Endothelial cell of umbilical vein (primary cell): ENCODE data around the gene TSPO. TPM values are rescaled to one million over a fixed set of nuclear protein-coding genes. Genes with fewer than 3 reads are reported as not detected.

Experiments
- BruUV-seq: library from RNA; stranded (reverse); fragments of 400-500 nt; replicated peaks from 2 replicates; lab custom pipeline; 2021; lab: Mats Ljungman, UMichigan
- CTCF ChIA-PET: fragments of 300-600, 350-600 bp; sonication (Branson Sonifier 250); formaldehyde crosslinking; loops from one replicate; lab custom pipeline; 2021; ENCODE audit warnings: antibody characterized with exemption, inconsistent platforms; lab: Charles Lee
- POLR2A ChIA-PET: fragments of 300-600, 350-600 bp; sonication (Branson Sonifier 250); formaldehyde crosslinking; loops from one replicate; lab custom pipeline; 2021; ENCODE audit warnings: antibody characterized with exemption, inconsistent platforms; lab: Charles Lee
- DNase-seq: peaks from one replicate; pipeline ENCODE4 v3.0.0-alpha.2; 2011; ENCODE audit warnings: low read depth, low spot score
- FAIRE-seq: peaks from 2 replicates; lab custom pipeline; 2011; peaks lifted over from hg19 to GRCh38; lab: Jason Lieb, UNC
- H2AFZ ChIP-seq: 2 replicates; pipeline ENCODE4 v1.6.0; 2012; ENCODE audit warnings: low read depth, low read length, control low read depth, inconsistent platforms
- H3K27ac ChIP-seq: 2 replicates; pipeline ENCODE4 v1.5.1; 2011; ENCODE audit warnings: low read depth, mild to moderate bottlenecking, control low read depth, low read length, moderate library complexity; ENCODE audit not compliant: insufficient read depth
- H3K27me3 ChIP-seq, 2 experiments: 2 replicates each; pipeline versions ENCODE4 v1.6.0 to v1.6.1; 2011; ENCODE audit warnings: low read length in 2 of 2, mixed read lengths in 1 of 2; ENCODE audit not compliant: control insufficient read depth in 2 of 2, insufficient read depth in 2 of 2
- H3K36me3 ChIP-seq, 2 experiments: 2 replicates in 1 of 2; 3 replicates in 1 of 2; pipeline ENCODE4 v1.5.1; 2011; ENCODE audit warnings: low read length in 2 of 2, mild to moderate bottlenecking in 1 of 2, moderate library complexity in 1 of 2; ENCODE audit not compliant: control insufficient read depth in 2 of 2, insufficient read depth in 2 of 2; ENCODE audit errors: extremely low read depth in 1 of 2
- H3K4me1 ChIP-seq: 3 replicates; pipeline ENCODE4 v1.5.1; 2011; ENCODE audit warnings: mild to moderate bottlenecking, low read length; ENCODE audit not compliant: control insufficient read depth, insufficient read depth; ENCODE audit errors: extremely low read depth
- H3K4me2 ChIP-seq: 2 replicates; pipeline ENCODE4 v1.6.1; 2011; ENCODE audit warnings: low read length, control low read depth, mixed read lengths; ENCODE audit not compliant: insufficient read depth
- H3K4me3 ChIP-seq, 3 experiments: fragments of 200-600 bp in 1 of 3; sonication (generic), shearing (Covaris generic) in 1 of 3; replicated peaks in 1 of 3; 2 replicates each; pipeline ENCODE4 v1.5.1; 2011 to 2016; ENCODE audit warnings: control low read depth in 3 of 3, low read length in 3 of 3, mild to moderate bottlenecking in 2 of 3, inconsistent platforms in 1 of 3, low read depth in 1 of 3, moderate library complexity in 1 of 3; ENCODE audit not compliant: insufficient read depth in 1 of 3
- H3K79me2 ChIP-seq: 2 replicates; pipeline ENCODE4 v1.6.0; 2012; ENCODE audit warnings: low read length, inconsistent platforms; ENCODE audit not compliant: control insufficient read depth, insufficient read depth
- H3K9ac ChIP-seq: replicated peaks from 2 replicates; pipeline ENCODE3; 2011; ENCODE audit warnings: low read length, control low read depth; ENCODE audit not compliant: insufficient read depth; ENCODE audit errors: extremely low read depth
- H3K9me1 ChIP-seq: replicated peaks from 3 replicates; pipeline ENCODE4 v1.6.0; 2011; ENCODE audit warnings: mild to moderate bottlenecking, low read length; ENCODE audit not compliant: control insufficient read depth, insufficient read depth; ENCODE audit errors: extremely low read depth
- H3K9me3 ChIP-seq: replicated peaks from 2 replicates; pipeline ENCODE4 v1.5.1; 2012; ENCODE audit warnings: low read length, inconsistent platforms; ENCODE audit not compliant: control insufficient read depth, insufficient read depth
- H4K20me1 ChIP-seq: replicated peaks from 2 replicates; pipeline ENCODE3; 2011; ENCODE audit warnings: mild to moderate bottlenecking, low read length; ENCODE audit not compliant: control insufficient read depth, insufficient read depth; ENCODE audit errors: extremely low read depth
- EZH2 ChIP-seq: IDR thresholded peaks from 2 replicates; pipeline ENCODE4 v1.6.1; 2012; ENCODE audit warnings: borderline replicate concordance, low read depth, mild to moderate bottlenecking, moderate library complexity, low read length, inconsistent platforms; ENCODE audit not compliant: severe bottlenecking
- FOS ChIP-seq: IDR thresholded peaks from 2 replicates; pipeline ENCODE4 v1.6.1; 2011; ENCODE audit warnings: mild to moderate bottlenecking, low read length, moderate library complexity, borderline replicate concordance; ENCODE audit not compliant: insufficient read depth
- GATA2 ChIP-seq: IDR thresholded peaks from 2 replicates; pipeline ENCODE4 v1.7.0; 2011; ENCODE audit warnings: low read depth, mild to moderate bottlenecking, moderate library complexity, mixed read lengths, low read length; ENCODE audit not compliant: insufficient read length, insufficient read depth
- JUN ChIP-seq: IDR thresholded peaks from 2 replicates; pipeline ENCODE4 v1.6.1; 2011; ENCODE audit warnings: borderline replicate concordance, low read depth; ENCODE audit not compliant: insufficient read length, insufficient read depth
- MAX ChIP-seq: IDR thresholded peaks from 2 replicates; pipeline ENCODE4 v1.6.1; 2011; ENCODE audit not compliant: insufficient read depth, insufficient read length
- MYC ChIP-seq: IDR thresholded peaks from one replicate; pipeline ENCODE4 v1.6.1; 2011; ENCODE audit warnings: mild to moderate bottlenecking, low read depth, low read length
- POLR2A ChIP-seq: IDR thresholded peaks from 2 replicates; pipeline ENCODE4 v1.6.1; 2012; ENCODE audit warnings: low read depth, mild to moderate bottlenecking, control low read depth, low read length
- POLR2AphosphoS5 ChIP-seq: IDR thresholded peaks from 2 replicates; pipeline ENCODE4 v1.6.1; 2012; ENCODE audit warnings: low read depth, mild to moderate bottlenecking, control low read depth, low read length, moderate library complexity; ENCODE audit not compliant: insufficient read depth
- dilution Hi-C: fragments of 300-500 bp; cut with MboI; formaldehyde crosslinking; loops from one replicate; pipeline ENCODE4 v1.15.0; 2019; ENCODE audit warnings: low sequenced_read_pairs; ENCODE audit not compliant: extremely low pct_ligation_motif_present
- intact Hi-C: fragments of 100-400 bp; cut with micrococcal nuclease; formaldehyde crosslinking; loops from one replicate; pipeline ENCODE4 v1.10.0; 2022
- polyA plus RNA-seq, 4 experiments: library from polyadenylated mRNA; depleted of rRNA in 3 of 4; stranded (reverse) in 3 of 4; unstranded in 1 of 4; fragments of >200 nt; gene quantifications; 2 replicates each; pipeline versions ENCODE4 v1.2.1 to v1.2.3, GENCODE V29; 2011 to 2012; ENCODE audit warnings: missing spikeins in 1 of 4
- total RNA-seq: library from RNA; stranded (reverse); gene quantifications from 2 replicates; pipeline ENCODE4 v1.2.3, GENCODE V29; 2021
- TF ChIP-seq, protein P1 (sequence below), 2 donors: IDR thresholded peaks; 1 replicate in 1 of 2; 2 replicates in 1 of 2; pipeline ENCODE4 v1.5.1; 2011; ENCODE audit warnings: low read length in 2 of 2, mild to moderate bottlenecking in 2 of 2, moderate library complexity in 2 of 2, control low read depth in 1 of 2, inconsistent platforms in 1 of 2, low read depth in 1 of 2; ENCODE audit not compliant: insufficient read depth in 1 of 2; ENCODE audit errors: extremely low read depth in 1 of 2

Gene TSPO
- total and polyA plus RNA-seq, 2 donors (not counting 3 experiments of a cell fraction or from before 2014, with no cell fraction given) = 328 to 720 TPM

GRCh38 chr22:43118024-43118849 lies 33.1 kb upstream of the TSPO start:
- H3K9ac ChIP-seq = no peak overlapping the region
- no peak for FAIRE-seq
- no peak overlapping the region for H3K4me2 ChIP-seq
- peaks cover 0 to 5% of the 10 kb centered on the region in 2 experiments for H3K27me3 ChIP-seq
- dilution Hi-C loops (no loop called here), intact Hi-C loops (no loop called here)
- H3K4me3 ChIP-seq = no peak overlapping the region
- no peak overlapping the region for H3K27ac ChIP-seq
- no peaks in the 10 kb centered on the region for H3K9me3 ChIP-seq
- DNase-seq = no peak
- POLR2A ChIA-PET = no interaction called here
- H3K79me2 ChIP-seq = no peaks in the 10 kb centered on the region
- no peaks in the 10 kb centered on the region for H3K36me3 ChIP-seq
- no peaks in the 10 kb centered on the region for H3K4me1 ChIP-seq
- no peaks in the 10 kb centered on the region for H3K9me1 ChIP-seq
- CTCF ChIA-PET = interaction anchor here (1.3 kb wide), 1 partner anchor 20 kb away, joined by 3 read pairs; no protein-coding TSS in a partner anchor
- no peak overlapping the region for H2AFZ ChIP-seq
- BruUV-seq = no TSS peak
- TF ChIP-seq MAX = no peak
- no peak for TF ChIP-seq POLR2AphosphoS5
- no peak for TF ChIP-seq POLR2A
- no peak for TF ChIP-seq JUN
- TF ChIP-seq, protein P1, sequence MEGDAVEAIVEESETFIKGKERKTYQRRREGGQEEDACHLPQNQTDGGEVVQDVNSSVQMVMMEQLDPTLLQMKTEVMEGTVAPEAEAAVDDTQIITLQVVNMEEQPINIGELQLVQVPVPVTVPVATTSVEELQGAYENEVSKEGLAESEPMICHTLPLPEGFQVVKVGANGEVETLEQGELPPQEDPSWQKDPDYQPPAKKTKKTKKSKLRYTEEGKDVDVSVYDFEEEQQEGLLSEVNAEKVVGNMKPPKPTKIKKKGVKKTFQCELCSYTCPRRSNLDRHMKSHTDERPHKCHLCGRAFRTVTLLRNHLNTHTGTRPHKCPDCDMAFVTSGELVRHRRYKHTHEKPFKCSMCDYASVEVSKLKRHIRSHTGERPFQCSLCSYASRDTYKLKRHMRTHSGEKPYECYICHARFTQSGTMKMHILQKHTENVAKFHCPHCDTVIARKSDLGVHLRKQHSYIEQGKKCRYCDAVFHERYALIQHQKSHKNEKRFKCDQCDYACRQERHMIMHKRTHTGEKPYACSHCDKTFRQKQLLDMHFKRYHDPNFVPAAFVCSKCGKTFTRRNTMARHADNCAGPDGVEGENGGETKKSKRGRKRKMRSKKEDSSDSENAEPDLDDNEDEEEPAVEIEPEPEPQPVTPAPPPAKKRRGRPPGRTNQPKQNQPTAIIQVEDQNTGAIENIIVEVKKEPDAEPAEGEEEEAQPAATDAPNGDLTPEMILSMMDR (IDR thresholded peaks at IDR 0.05; ENCODE audit: extremely low read depth in 1 of 2, insufficient read depth in 1 of 2, low read depth in 1 of 2, low read length in 2 of 2) = no peak
- no peak for TF ChIP-seq GATA2
- TF ChIP-seq MYC = no peak
- no peak for TF ChIP-seq FOS
- no peak for TF ChIP-seq EZH2
- H4K20me1 ChIP-seq = no peaks in the 10 kb centered on the region
